ENCODE measurements around the gene SYNE4.
A peak's percentile ranks its signal among the peaks of the same experiment; 100 is the strongest.

The SYNE4 gene, protein sequence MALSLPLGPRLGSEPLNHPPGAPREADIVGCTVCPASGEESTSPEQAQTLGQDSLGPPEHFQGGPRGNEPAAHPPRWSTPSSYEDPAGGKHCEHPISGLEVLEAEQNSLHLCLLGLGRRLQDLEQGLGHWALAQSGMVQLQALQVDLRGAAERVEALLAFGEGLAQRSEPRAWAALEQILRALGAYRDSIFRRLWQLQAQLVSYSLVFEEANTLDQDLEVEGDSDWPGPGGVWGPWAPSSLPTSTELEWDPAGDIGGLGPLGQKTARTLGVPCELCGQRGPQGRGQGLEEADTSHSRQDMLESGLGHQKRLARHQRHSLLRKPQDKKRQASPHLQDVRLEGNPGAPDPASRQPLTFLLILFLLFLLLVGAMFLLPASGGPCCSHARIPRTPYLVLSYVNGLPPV

DNA sequence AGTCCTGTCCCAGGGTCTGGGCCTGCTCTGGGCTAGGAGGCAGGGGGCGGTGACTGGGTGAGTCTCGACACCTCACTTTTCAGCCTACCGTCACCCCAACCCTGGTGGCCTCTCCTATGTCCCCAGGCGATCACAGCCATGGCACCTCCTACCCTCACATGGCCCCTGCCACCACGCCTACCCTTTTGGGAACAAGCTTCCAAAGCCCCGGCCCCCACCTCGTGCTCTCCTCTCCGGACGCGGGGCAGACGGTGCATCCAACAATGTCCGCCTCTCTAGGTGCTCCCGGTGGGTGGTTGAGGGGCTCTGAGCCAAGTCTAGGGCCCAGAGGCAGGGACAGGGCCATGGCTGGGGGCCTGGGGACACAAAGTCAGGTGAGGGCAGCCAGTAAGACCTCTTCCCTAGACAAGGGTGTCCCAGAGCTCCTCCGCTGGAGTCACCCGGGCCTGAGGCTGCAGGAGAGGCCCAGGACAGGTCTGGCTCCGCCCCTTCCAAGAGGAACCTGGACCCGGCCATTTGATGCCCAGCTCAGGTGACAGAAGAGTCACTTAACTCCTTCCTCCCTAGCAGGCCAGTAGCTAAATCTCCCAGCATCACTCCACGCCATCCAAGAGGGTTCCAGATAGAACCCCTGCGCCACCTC is at the start of gene SYNE4:
Gene SYNE4 (minus strand): TSS at position 478 of the 643 bp plus-strand sequence. CDS start 132 bp downstream, at position 346.
- Histone ChIP-seq H3K36me3 (ENCODE audit: control insufficient read depth in 2 of 2, insufficient read depth in 1 of 2, low read length in 2 of 2) (peaks cover 8 to 34% of the 10 kb centered on the region in 2 experiments; a peak in 2 of 3 replicates), H3K9me3 (ENCODE audit: control insufficient read depth, insufficient read depth, low read depth, low read length) (no peaks in the 10 kb centered on the region), H3K4me3 (ENCODE audit: low read depth, low read length) (no peak within 1 kb of the TSS), H3K4me1 (ENCODE audit: control insufficient read depth, insufficient read depth, low read length) (peaks cover 9% of the 10 kb centered on the region), H3K27ac (ENCODE audit: extremely low read depth, low read depth, low read length) (peak within 1 kb of the TSS; percentile 38; the same call in 1 of the 2 replicates)
- POLR2A ChIA-PET = interaction anchor here (1.0 to 2.3 kb wide), 6 partner anchors 11 to 306 kb away, joined by 3 to 12 read pairs (median 4); partner anchors contain the start of gene THAP8
- TF ChIP-seq, protein P1, sequence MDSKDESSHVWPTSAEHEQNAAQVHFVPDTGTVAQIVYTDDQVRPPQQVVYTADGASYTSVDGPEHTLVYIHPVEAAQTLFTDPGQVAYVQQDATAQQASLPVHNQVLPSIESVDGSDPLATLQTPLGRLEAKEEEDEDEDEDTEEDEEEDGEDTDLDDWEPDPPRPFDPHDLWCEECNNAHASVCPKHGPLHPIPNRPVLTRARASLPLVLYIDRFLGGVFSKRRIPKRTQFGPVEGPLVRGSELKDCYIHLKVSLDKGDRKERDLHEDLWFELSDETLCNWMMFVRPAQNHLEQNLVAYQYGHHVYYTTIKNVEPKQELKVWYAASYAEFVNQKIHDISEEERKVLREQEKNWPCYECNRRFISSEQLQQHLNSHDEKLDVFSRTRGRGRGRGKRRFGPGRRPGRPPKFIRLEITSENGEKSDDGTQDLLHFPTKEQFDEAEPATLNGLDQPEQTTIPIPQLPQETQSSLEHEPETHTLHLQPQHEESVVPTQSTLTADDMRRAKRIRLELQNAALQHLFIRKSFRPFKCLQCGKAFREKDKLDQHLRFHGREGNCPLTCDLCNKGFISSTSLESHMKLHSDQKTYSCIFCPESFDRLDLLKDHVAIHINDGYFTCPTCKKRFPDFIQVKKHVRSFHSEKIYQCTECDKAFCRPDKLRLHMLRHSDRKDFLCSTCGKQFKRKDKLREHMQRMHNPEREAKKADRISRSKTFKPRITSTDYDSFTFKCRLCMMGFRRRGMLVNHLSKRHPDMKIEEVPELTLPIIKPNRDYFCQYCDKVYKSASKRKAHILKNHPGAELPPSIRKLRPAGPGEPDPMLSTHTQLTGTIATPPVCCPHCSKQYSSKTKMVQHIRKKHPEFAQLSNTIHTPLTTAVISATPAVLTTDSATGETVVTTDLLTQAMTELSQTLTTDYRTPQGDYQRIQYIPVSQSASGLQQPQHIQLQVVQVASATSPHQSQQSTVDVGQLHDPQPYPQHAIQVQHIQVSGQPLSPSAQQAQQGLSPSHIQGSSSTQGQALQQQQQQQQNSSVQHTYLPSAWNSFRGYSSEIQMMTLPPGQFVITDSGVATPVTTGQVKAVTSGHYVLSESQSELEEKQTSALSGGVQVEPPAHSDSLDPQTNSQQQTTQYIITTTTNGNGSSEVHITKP (tag by site-specific recombination; IDR thresholded peaks at IDR 0.05) = peak; percentile 52; the same call in 1 of the 2 replicates
- TF ChIP-seq ZNF416 (tag by site-specific recombination; IDR thresholded peaks at IDR 0.05) = no peak
- TF ChIP-seq, protein P2, sequence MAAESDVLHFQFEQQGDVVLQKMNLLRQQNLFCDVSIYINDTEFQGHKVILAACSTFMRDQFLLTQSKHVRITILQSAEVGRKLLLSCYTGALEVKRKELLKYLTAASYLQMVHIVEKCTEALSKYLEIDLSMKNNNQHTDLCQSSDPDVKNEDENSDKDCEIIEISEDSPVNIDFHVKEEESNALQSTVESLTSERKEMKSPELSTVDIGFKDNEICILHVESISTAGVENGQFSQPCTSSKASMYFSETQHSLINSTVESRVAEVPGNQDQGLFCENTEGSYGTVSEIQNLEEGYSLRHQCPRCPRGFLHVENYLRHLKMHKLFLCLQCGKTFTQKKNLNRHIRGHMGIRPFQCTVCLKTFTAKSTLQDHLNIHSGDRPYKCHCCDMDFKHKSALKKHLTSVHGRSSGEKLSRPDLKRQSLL (tag by site-specific recombination; IDR thresholded peaks at IDR 0.05) = no peak
- CTCF ChIA-PET = interaction anchor here (0.7 to 1.2 kb wide), 5 partner anchors 9 to 189 kb away, joined by 3 to 6 read pairs (median 3); no protein-coding TSS in a partner anchor

DNA sequence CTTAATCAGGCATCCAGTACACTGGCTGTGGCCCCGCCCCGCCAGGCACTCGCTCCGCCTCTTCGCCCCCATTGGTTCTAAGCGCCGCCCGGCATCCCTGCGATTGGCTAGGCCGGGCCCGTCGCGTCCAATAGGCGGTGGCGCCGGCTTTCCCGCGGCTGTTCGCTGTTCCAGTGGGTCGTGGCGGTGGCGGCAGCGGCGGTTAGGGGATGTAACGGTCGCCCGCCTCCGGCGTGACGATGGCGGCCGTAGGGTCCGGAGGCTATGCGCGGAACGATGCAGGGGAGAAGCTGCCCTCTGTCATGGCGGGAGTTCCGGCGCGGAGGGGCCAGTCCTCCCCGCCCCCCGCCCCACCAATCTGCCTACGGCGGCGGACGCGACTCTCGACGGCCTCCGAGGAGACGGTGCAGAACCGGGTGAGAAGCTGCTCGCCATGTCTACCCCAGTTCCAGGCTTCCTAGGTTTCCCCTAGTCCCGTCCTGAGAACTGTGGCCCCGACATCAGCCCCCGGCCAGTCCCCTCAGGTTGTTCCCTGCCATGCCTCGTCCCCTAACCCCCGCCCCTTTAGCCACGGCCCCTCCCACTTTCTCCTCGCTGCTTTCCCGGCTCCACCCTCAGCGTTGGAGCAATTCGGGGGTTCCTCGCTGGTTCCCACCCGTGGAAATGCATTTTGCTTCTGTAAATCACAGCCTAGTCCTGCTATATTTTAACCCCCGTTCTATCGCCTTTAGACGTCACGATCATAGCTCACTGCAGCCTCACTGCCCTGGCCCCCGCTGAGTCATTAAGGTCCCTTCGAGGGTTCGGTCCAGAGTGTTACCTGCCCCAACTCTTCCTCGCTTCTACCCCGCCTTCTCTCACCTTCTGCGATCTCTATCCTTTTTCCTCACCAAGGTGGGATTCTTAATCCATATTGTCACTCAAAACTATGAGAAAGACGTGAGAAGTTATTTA is 46.4 kb upstream of the SYNE4 start, which contains the start of gene WDR62:
Gene WDR62 (plus strand): TSS at position 165 of the 954 bp plus-strand sequence. CDS start 75 bp downstream, at position 240.
- Histone ChIP-seq H3K9me3 (ENCODE audit: control insufficient read depth, insufficient read depth, low read depth, low read length) (no peaks in the 10 kb centered on the region), H3K4me1 (ENCODE audit: control insufficient read depth, insufficient read depth, low read length) (peaks cover 38% of the 10 kb centered on the region), H3K4me3 (ENCODE audit: low read depth, low read length) (peak within 1 kb of the TSS; percentile 58), H3K27ac (ENCODE audit: extremely low read depth, low read depth, low read length) (peak within 1 kb of the TSS; percentile 93), H3K36me3 (ENCODE audit: control insufficient read depth in 2 of 2, insufficient read depth in 1 of 2, low read length in 2 of 2) (peaks cover 28 to 54% of the 10 kb centered on the region in 2 experiments)
- ChIA-PET POLR2A (interaction anchor here (0.5 to 4.3 kb wide), 35 partner anchors 11 to 550 kb away, joined by 3 to 46 read pairs (median 6); partner anchors contain the start of genes ALKBH6, COX6B1, LIN37 and POLR2I), CTCF (interaction anchor here (0.6 to 2.3 kb wide), 17 partner anchors 12 to 632 kb away, joined by 3 to 8 read pairs (median 4); no protein-coding TSS in a partner anchor)
- TF ChIP-seq ZNF747 (tag by site-specific recombination; IDR thresholded peaks at IDR 0.05) = no peak
- TF ChIP-seq ZBTB8A (tag by site-specific recombination; IDR thresholded peaks at IDR 0.05) = no peak; the same call in 1 of the 2 replicates
- TF ChIP-seq, protein P3, sequence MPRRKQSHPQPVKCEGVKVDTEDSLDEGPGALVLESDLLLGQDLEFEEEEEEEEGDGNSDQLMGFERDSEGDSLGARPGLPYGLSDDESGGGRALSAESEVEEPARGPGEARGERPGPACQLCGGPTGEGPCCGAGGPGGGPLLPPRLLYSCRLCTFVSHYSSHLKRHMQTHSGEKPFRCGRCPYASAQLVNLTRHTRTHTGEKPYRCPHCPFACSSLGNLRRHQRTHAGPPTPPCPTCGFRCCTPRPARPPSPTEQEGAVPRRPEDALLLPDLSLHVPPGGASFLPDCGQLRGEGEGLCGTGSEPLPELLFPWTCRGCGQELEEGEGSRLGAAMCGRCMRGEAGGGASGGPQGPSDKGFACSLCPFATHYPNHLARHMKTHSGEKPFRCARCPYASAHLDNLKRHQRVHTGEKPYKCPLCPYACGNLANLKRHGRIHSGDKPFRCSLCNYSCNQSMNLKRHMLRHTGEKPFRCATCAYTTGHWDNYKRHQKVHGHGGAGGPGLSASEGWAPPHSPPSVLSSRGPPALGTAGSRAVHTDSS (tag by site-specific recombination; IDR thresholded peaks at IDR 0.05) = no peak
- 0 out of 2 replicates have a peak, but pooled peaks have one; percentile 33 for TF ChIP-seq ZNF701 (tag by site-specific recombination; IDR thresholded peaks at IDR 0.05)
- TF ChIP-seq GLI2 (tag by site-specific recombination; IDR thresholded peaks at IDR 0.05; ENCODE audit: borderline replicate concordance, low read depth) = no peak
- peak; percentile 85; the same call in 1 of the 2 replicates for TF ChIP-seq ZNF394 (tag by site-specific recombination; IDR thresholded peaks at IDR 0.05; ENCODE audit: borderline replicate concordance)
- TF ChIP-seq, protein P4, sequence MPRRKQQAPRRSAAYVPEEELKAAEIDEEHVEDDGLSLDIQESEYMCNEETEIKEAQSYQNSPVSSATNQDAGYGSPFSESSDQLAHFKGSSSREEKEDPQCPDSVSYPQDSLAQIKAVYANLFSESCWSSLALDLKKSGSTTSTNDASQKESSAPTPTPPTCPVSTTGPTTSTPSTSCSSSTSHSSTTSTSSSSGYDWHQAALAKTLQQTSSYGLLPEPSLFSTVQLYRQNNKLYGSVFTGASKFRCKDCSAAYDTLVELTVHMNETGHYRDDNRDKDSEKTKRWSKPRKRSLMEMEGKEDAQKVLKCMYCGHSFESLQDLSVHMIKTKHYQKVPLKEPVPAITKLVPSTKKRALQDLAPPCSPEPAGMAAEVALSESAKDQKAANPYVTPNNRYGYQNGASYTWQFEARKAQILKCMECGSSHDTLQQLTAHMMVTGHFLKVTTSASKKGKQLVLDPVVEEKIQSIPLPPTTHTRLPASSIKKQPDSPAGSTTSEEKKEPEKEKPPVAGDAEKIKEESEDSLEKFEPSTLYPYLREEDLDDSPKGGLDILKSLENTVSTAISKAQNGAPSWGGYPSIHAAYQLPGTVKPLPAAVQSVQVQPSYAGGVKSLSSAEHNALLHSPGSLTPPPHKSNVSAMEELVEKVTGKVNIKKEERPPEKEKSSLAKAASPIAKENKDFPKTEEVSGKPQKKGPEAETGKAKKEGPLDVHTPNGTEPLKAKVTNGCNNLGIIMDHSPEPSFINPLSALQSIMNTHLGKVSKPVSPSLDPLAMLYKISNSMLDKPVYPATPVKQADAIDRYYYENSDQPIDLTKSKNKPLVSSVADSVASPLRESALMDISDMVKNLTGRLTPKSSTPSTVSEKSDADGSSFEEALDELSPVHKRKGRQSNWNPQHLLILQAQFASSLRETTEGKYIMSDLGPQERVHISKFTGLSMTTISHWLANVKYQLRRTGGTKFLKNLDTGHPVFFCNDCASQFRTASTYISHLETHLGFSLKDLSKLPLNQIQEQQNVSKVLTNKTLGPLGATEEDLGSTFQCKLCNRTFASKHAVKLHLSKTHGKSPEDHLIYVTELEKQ (tag by site-specific recombination; IDR thresholded peaks at IDR 0.05; ENCODE audit: borderline replicate concordance) = no peak
- TF ChIP-seq ZNF10 (tag by site-specific recombination; IDR thresholded peaks at IDR 0.05) = 0 out of 2 replicates have a peak, but pooled peaks have one; percentile 54
- TF ChIP-seq, protein P5, sequence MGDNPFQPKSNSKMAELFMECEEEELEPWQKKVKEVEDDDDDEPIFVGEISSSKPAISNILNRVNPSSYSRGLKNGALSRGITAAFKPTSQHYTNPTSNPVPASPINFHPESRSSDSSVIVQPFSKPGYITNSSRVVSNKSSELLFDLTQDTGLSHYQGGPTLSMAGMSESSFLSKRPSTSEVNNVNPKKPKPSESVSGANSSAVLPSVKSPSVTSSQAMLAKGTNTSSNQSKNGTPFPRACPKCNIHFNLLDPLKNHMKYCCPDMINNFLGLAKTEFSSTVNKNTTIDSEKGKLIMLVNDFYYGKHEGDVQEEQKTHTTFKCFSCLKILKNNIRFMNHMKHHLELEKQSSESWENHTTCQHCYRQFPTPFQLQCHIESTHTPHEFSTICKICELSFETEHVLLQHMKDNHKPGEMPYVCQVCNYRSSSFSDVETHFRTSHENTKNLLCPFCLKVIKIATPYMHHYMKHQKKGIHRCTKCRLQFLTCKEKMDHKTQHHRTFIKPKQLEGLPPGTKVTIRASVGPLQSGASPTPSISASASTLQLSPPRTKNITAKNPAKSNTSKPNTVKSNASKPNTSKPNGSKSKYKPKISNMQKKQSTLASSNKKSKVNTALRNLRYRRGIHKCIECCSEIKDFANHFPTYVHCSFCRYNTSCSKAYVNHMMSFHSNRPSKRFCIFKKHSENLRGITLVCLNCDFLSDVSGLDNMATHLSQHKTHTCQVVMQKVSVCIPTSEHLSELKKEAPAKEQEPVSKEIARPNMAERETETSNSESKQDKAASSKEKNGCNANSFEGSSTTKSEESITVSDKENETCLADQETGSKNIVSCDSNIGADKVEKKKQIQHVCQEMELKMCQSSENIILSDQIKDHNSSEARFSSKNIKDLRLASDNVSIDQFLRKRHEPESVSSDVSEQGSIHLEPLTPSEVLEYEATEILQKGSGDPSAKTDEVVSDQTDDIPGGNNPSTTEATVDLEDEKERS (tag by site-specific recombination; IDR thresholded peaks at IDR 0.05) = no peak
- peak; percentile 56; the same call in 1 of the 2 replicates for TF ChIP-seq ZNF24 (tag by site-specific recombination; IDR thresholded peaks at IDR 0.05)
- peak; percentile 73 for TF ChIP-seq ZNF677 (tag by site-specific recombination; IDR thresholded peaks at IDR 0.05)
- no peak for TF ChIP-seq SCRT2 (tag by site-specific recombination; IDR thresholded peaks at IDR 0.05)

Measured in HEK293 (cell line).